ENCODE measurements around the gene WWOX.

Gene WWOX

GRCh38 chr16:78240459-78241222, 141.2 kb downstream of the WWOX start:
- no peak overlapping the region for H3K4me3 ChIP-seq (ENCODE audit: low read depth, low read length)
- no peak for DNase-seq (ENCODE audit: low read depth)
- TF ChIP-seq CTCF (IDR thresholded peaks at IDR 0.05; ENCODE audit: control insufficient read depth, extremely low read depth, insufficient read depth): no peak

- no peak for TF ChIP-seq CTCF (IDR thresholded peaks at IDR 0.05; ENCODE audit: control insufficient read depth, extremely low read depth, insufficient read depth)
- no peak overlapping the region for H3K4me3 ChIP-seq (ENCODE audit: low read depth, low read length)
- DNase-seq (ENCODE audit: low read depth): no peak
Observed at GRCh38 chr16:78242239-78242630, 142.8 kb downstream of the WWOX start.

- no peak for DNase-seq (ENCODE audit: low read depth)
- TF ChIP-seq CTCF (IDR thresholded peaks at IDR 0.05; ENCODE audit: control insufficient read depth, extremely low read depth, insufficient read depth): no peak
- H3K4me3 ChIP-seq (ENCODE audit: low read depth, low read length): no peak overlapping the region
Observed at GRCh38 chr16:78244131-78244895, 144.9 kb downstream of the WWOX start.

- no peak for DNase-seq (ENCODE audit: low read depth)
- TF ChIP-seq CTCF (IDR thresholded peaks at IDR 0.05; ENCODE audit: control insufficient read depth, extremely low read depth, insufficient read depth): no peak
- H3K4me3 ChIP-seq (ENCODE audit: low read depth, low read length): no peak overlapping the region
Observed at GRCh38 chr16:78246559-78246958, 147.1 kb downstream of the WWOX start.

- DNase-seq (ENCODE audit: low read depth): no peak
- no peak; the same call in 1 of the 2 replicates for TF ChIP-seq CTCF (IDR thresholded peaks at IDR 0.05; ENCODE audit: control insufficient read depth, extremely low read depth, insufficient read depth)
- H3K4me3 ChIP-seq (ENCODE audit: low read depth, low read length): no peak overlapping the region
Observed at GRCh38 chr16:78249056-78249455, 149.6 kb downstream of the WWOX start.

- TF ChIP-seq CTCF (IDR thresholded peaks at IDR 0.05; ENCODE audit: control insufficient read depth, extremely low read depth, insufficient read depth): no peak
- H3K4me3 ChIP-seq (ENCODE audit: low read depth, low read length): no peak overlapping the region
- DNase-seq (ENCODE audit: low read depth): no peak
Observed at GRCh38 chr16:78249832-78250231, 150.4 kb downstream of the WWOX start.

Measured in LNCaP clone FGC (cell line).